MM.1S (cell line): Measurements from ENCODE around the gene MUC3A.

Source experiments
- EZH2 ChIP-seq: fragments of 300-600 bp; sonication (generic); optimal IDR thresholded peaks from 2 replicates; pipeline ENCODE3; 2017; ENCODE audit warnings: low read depth, mild to moderate bottlenecking, antibody characterized with exemption, low read length, mixed read lengths
- EZH2phosphoT487 ChIP-seq: fragments of 300-600 bp; sonication (generic); IDR thresholded peaks from 2 replicates; pipeline ENCODE4 v1.6.1; 2018; ENCODE audit warnings: antibody characterized with exemption, low read length
- TF ChIP-seq, protein P1 (sequence below): fragments of 300-600 bp; sonication (generic); IDR thresholded peaks from 2 replicates; pipeline ENCODE4 v1.5.1; 2016; ENCODE audit warnings: antibody characterized with exemption, low read length, mixed read lengths

DNA sequence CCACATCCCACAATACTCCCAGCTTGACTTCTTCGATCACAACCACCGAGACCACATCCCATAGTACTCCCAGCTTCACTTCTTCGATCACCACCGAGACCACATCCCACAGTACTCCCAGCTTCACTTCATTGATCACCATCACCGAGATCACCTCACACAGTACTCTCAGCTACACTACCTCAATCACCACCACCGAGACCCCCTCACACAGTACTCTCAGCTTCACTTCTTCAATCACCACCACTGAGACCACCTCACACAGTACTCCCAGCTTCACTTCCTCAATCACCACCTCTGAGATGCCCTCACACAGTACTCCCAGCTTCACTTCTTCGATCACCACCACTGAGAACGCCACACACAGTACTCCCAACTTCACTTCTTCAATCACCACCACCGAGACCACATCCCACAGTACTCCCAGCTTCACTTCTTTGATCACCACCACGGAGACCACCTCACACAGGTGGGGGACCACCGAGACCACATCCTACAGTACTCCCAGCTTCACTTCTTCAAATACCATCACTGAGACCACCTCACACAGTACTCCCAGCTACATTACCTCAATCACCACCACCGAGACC lies 8.6 kb downstream of the MUC3A start:
- TF ChIP-seq, protein P1, sequence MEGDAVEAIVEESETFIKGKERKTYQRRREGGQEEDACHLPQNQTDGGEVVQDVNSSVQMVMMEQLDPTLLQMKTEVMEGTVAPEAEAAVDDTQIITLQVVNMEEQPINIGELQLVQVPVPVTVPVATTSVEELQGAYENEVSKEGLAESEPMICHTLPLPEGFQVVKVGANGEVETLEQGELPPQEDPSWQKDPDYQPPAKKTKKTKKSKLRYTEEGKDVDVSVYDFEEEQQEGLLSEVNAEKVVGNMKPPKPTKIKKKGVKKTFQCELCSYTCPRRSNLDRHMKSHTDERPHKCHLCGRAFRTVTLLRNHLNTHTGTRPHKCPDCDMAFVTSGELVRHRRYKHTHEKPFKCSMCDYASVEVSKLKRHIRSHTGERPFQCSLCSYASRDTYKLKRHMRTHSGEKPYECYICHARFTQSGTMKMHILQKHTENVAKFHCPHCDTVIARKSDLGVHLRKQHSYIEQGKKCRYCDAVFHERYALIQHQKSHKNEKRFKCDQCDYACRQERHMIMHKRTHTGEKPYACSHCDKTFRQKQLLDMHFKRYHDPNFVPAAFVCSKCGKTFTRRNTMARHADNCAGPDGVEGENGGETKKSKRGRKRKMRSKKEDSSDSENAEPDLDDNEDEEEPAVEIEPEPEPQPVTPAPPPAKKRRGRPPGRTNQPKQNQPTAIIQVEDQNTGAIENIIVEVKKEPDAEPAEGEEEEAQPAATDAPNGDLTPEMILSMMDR = no peak
- TF ChIP-seq EZH2phosphoT487 (no peak), EZH2 (no peak)
